Hepatocyte (in vitro differentiated cells): Measurements from ENCODE around the gene UGGT2.

Experiments used
- EZH2phosphoT487 ChIP-seq: fragments of 200-600 bp; sonication (generic); IDR thresholded peaks from one replicate; pipeline ENCODE4 v1.6.1; 2018; ENCODE audit warnings: antibody characterized with exemption, mild to moderate bottlenecking, low read depth, moderate library complexity; ENCODE audit not compliant: unreplicated experiment, severe bottlenecking
- TF ChIP-seq, protein P1 (sequence below): fragments of 200-600 bp; sonication (generic); IDR thresholded peaks from 2 replicates; pipeline ENCODE4 v1.5.1; 2016; ENCODE audit warnings: antibody characterized with exemption, mild to moderate bottlenecking; ENCODE audit not compliant: poor library complexity

- TF ChIP-seq, protein P1, sequence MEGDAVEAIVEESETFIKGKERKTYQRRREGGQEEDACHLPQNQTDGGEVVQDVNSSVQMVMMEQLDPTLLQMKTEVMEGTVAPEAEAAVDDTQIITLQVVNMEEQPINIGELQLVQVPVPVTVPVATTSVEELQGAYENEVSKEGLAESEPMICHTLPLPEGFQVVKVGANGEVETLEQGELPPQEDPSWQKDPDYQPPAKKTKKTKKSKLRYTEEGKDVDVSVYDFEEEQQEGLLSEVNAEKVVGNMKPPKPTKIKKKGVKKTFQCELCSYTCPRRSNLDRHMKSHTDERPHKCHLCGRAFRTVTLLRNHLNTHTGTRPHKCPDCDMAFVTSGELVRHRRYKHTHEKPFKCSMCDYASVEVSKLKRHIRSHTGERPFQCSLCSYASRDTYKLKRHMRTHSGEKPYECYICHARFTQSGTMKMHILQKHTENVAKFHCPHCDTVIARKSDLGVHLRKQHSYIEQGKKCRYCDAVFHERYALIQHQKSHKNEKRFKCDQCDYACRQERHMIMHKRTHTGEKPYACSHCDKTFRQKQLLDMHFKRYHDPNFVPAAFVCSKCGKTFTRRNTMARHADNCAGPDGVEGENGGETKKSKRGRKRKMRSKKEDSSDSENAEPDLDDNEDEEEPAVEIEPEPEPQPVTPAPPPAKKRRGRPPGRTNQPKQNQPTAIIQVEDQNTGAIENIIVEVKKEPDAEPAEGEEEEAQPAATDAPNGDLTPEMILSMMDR: no peak
- TF ChIP-seq EZH2phosphoT487: no peak
These were observed 121.7 kb downstream of the UGGT2 start for GRCh38 chr13:95931300-95932025.
